SU-DHL-6 (cell line): ENCODE results near the gene TMEM117.

Source experiments
- EZH2phosphoT487 ChIP-seq: fragments of 200-600 bp; sonication (generic), shearing (Covaris generic); conservative IDR thresholded peaks from 2 replicates; pipeline ENCODE4 v1.6.1; 2018; ENCODE audit warnings: mild to moderate bottlenecking, antibody characterized with exemption, low read length, moderate library complexity, mixed read lengths
- TF ChIP-seq, protein P1 (sequence below): fragments of 200-600 bp; sonication (generic); IDR thresholded peaks from one replicate; pipeline ENCODE4 v1.5.1; 2017; ENCODE audit warnings: antibody characterized with exemption, mild to moderate bottlenecking, low read length, moderate library complexity; ENCODE audit not compliant: insufficient read depth, poor library complexity, severe bottlenecking

DNA sequence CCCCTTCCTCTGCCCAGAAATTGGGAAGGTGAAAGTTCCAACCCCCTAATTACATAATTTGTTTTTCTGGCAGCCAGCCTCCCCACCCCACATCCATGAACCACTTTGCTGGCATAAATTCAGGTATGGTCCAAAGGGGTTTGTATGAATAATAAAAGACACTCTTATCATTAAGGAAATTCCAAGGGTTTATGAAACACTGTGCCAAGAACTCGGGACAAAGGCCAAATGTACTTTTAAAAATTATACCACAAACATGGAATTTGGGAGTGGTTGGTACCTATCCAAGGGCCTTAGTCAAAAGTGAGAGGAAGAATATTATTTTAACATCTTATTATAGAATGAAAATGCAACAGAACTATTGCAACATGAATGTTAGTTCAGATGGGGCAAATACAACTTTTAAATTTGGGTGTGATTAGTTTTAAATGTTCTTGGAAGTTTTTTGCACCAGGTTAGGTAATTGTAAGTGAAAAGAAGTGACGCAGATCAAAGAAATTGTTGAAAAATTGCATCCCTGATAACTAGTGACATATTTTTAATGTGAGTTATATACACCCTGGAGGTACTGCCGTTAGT lies 217.8 kb downstream of the TMEM117 start:
- TF ChIP-seq, protein P1, sequence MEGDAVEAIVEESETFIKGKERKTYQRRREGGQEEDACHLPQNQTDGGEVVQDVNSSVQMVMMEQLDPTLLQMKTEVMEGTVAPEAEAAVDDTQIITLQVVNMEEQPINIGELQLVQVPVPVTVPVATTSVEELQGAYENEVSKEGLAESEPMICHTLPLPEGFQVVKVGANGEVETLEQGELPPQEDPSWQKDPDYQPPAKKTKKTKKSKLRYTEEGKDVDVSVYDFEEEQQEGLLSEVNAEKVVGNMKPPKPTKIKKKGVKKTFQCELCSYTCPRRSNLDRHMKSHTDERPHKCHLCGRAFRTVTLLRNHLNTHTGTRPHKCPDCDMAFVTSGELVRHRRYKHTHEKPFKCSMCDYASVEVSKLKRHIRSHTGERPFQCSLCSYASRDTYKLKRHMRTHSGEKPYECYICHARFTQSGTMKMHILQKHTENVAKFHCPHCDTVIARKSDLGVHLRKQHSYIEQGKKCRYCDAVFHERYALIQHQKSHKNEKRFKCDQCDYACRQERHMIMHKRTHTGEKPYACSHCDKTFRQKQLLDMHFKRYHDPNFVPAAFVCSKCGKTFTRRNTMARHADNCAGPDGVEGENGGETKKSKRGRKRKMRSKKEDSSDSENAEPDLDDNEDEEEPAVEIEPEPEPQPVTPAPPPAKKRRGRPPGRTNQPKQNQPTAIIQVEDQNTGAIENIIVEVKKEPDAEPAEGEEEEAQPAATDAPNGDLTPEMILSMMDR, result no peak
- no peak for TF ChIP-seq EZH2phosphoT487
